ENCODE measurements around the gene MED8. TPM values are rescaled to one million over a fixed set of nuclear protein-coding genes. Genes with fewer than 3 reads are reported as not detected.

The MED8 gene, protein sequence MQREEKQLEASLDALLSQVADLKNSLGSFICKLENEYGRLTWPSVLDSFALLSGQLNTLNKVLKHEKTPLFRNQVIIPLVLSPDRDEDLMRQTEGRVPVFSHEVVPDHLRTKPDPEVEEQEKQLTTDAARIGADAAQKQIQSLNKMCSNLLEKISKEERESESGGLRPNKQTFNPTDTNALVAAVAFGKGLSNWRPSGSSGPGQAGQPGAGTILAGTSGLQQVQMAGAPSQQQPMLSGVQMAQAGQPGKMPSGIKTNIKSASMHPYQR
- total RNA-seq (2014; rRNA removed; shearing (Covaris generic)), result 33.9 and 36.5 TPM in 2 replicates

DNA sequence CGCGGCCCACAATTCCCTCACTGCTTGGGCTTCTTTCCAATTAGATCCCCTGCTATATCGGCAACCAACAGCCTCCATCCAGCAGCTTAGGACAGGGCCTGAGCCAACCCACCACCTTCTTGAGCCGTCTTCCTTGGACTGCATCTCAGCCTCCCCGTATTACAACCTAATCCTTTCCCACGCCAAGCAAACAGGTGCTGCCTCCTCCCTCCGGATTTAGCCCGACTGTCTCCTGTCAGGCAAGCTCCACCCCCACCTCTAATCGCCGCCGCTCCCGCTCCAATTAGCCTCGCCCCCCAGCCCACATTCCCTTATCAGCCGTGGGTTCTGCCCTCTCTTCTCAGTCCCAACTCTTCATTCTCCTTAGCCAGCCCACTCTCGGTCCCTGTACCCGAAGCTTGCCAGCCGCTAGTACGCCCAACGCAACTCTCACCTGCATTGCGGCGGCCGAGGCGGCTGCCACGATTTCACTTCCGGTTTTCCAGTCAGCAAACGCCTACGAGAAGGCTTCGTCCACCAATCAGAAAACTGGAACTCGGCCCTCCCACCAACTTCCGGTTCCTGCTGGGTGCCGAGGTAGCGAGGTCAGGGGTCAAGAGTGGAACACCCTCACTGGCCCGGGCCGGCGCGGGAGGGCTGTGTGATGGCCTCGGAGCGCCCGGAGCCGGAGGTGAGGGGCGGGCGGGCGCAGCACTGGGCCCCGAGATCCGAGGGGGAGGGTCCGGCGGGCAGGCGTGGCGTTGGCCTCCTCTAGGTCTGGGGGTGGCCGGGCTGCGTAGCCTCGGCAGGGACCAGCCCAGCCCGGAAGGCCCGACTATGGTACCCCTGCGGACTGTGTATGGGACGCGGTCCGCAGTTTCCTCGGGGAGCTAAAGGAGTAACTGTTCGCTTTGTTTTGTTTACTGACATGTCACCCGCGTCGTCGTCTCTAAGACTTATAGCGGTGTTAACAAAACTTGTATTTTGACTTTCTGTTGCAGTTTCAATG lies at the start of gene MED8, which contains the start of gene SZT2:
Gene MED8, minus strand, starts transcription at position 475 of the 988 bp plus-strand sequence. Its CDS starts 36 bp downstream, at position 439.
Gene SZT2, plus strand, starts transcription at position 574 of the 988 bp plus-strand sequence. Its CDS starts 70 bp downstream, at position 644.
- peak; percentile 98 for DNase-seq (ENCODE audit: low spot score)

DNA sequence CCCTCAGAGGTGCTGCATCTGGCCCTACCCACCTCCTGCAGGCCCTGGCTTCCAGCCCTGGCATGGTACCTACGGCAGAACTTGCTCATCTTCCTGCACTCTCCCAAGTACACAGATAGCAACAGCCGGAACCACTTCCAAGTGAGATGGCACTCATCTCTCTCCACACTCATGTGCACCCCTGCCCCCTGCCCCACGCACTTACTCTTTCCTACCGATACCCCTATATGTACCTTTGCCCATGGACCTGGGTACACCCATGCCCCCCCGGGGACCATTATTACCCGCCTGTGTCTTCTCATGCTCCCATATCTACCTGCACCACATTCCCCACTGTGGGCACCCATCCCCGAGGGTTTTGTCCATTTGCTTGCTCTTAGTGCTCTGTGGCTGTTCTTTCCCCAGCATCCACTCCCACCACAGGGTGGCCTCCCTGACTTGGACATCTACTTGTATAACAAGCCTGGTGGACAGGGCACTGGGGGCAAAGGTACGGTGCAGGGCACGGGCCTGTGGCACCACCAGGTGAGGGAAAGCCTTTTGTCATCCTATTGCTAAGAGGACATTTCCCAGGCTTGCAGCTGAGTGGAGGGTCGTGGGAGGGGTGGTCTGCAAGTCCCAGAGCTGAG lies 49.5 kb upstream of the MED8 start:
- no peak for DNase-seq (ENCODE audit: low spot score)

DNA sequence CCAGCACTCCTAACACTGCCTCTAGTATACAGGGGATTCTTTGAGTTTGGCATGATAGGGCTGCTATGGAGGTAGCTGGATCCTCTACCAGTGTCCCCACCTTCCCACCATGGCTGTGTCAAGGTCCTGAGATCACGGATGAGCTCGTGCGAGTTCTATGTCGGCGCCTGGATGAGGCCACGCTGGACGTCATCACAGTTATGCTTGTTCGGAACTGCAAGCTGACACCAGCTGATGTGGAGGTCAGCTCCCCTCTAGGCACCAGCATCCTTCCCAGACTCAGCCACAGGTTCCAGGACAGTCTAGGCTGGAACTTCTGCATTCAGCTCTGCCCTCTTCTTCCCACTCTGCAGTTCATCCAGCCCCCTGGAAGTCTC lies 49.0 kb upstream of the MED8 start:
- no peak for DNase-seq (ENCODE audit: low spot score)

DNA sequence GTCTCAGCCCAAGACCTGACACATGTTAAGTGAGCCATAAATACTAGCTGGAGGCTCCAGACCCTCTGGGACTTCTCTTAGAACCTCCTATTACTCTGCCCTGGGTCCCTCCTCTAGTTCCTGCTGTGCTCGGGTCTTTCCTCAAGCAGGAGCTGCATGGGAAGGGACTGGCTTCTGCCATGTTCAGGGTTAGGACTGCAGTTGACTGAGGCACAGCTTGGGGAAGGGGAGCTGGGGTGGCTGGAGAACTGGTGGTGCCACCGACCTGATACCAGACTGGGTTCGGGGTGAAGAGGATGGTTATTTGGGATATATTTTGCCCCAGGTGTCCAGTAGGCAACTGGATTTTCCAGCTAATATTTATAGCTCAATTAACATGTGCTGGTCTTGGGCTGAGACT lies 48.4 kb upstream of the MED8 start:
- DNase-seq (ENCODE audit: low spot score), result no peak

DNA sequence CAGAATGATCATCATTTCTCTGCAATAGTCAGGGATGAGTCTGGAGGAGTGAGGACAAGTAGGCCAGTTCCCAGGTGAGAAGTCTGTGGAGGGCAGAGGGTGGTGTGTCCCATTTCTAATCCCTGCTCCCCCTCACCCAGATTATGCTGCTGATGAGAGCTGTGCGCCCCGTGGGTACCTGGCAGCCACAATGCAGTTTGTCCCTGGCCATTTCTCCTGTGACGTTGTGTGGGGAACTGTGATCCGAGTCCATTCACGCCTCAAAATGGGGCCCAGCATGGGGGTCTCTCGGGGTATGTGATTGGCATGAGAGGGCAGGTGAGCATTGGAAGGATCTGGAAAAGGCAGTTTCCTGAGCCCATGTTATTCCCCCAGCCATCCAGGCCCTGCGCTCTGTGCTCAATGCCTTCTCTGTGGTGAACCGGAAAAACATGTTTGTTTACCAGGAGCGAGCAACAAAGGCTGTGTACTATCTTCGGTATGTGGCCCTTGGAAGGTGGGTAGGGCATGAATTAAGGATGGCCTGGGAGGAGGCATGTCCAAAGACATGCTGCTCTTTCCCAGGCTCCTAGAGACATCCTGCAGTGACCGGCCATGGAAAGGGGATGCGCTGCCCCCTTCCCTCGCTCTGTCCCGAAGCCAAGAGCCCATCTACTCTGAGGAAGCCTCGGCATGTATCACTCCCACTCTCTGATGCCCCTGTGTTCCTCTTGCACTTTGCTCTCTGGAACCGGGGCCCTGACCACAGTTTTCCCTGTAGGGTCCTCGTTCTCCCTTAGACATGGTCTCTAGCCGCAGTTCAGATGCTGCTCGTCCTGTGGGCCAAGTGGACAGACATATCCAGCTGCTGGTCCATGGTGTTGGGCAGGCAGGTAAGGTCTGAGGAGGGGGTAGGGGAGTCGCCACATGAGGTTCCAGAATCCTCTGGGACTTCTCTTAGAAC lies 47.7 kb upstream of the MED8 start:
- peak; percentile 22 for DNase-seq (ENCODE audit: low spot score)

DNA sequence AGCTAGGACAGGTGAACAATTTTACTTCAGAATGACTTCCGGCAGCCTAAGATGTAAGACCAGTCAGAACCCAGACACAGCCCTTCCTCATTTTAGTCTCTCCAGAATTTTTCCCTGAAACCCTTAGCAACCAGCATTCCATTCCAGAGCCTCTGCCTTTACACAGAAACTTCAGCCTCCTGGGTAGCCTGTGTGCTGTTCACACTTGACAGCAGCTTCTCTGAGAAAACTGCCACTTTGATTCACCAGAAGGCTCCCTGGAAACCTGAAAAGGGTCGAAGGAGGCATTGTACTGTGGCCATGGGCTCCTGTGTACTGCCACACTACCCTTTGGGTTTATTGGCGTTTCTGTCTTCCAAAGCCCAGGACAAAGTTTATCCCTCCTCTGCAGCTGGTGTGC lies 46.8 kb upstream of the MED8 start:
- DNase-seq (ENCODE audit: low spot score), result no peak

DNA sequence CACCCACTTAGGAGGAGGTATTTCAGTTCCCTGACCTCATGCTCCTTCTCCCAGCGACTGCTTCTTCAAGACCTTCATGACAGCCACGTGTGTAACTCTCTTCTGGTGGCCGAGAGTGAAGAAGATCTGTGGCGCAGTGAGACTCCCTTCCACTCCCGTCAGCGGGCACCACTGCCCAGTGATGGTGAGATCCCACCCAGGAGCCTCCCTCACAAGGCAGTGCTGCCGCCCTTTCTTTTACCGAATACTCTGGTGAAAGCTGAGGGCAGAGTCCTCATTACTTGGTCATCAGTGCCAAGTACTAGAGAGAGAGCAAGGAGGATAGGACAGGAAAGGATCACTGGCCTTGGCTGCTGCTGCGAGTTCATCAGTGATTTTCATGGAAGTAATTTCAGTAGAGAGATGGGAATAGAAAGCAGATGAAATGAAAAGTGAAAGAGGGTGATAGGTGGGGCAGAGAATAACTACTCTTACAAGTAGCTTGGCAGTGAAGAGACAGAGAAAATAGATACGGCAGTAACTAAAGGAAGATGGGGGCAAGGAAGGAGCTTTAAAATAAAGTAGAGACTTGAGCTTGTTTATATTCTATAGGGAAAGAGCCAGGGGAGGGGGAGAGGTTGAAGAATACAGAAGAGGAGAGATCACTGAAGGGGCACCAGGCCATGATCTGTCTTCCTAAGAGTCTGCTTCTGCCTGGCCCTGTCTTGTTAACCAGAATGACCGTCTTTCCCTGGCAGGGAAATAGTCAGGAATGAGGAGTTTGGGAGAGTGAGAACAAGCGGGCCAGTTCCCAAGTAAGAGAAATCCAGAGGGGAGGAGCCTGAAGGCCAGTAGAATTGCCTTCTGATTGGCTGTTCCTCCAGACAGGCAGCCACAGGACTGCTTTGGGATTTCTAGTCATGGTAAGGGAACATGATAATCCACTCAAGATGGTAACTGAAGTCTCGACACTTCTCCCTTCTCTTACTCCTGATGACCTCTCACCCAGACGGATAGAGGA lies 45.8 kb upstream of the MED8 start:
- no peak for DNase-seq (ENCODE audit: low spot score)

DNA sequence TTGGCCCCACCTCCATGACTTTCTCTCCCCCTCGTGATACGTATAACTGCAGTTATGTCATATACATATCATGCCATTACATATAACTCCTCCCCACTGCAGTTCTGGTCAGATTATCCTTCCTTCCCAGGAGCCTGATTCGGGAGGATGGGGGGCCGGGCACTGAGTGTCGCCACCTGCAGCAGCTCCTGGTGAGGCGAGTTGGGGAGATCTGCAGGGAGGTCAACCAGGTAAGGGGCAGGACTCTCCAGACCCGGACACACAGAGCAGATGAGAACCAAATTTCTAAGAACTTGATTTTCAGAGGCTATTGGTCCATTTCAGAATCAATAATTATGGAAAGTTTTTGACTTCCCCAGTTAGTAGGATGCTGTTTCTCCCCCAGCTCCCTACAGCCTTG lies 44.7 kb upstream of the MED8 start:
- no peak for DNase-seq (ENCODE audit: low spot score)

DNA sequence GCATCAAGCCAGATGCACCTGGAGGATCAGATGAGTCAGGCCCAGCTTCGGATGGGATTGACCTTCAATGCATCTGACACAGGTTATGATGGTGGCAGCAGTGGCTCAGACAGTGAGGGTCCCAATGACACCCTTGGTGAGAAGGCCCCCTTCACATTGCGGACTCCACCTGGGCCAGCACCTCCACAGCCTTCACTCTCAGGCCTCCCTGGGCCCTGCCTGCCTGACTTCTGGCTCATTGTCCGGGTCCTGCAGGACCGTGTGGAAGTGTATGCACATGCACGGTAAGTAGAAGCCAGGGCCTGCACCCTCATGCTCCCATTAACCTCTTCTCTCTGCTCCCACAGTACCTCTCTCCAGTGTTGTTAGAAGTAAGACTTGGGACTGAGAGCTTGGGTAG lies 43.3 kb upstream of the MED8 start:
- DNase-seq (ENCODE audit: low spot score), result no peak

DNA sequence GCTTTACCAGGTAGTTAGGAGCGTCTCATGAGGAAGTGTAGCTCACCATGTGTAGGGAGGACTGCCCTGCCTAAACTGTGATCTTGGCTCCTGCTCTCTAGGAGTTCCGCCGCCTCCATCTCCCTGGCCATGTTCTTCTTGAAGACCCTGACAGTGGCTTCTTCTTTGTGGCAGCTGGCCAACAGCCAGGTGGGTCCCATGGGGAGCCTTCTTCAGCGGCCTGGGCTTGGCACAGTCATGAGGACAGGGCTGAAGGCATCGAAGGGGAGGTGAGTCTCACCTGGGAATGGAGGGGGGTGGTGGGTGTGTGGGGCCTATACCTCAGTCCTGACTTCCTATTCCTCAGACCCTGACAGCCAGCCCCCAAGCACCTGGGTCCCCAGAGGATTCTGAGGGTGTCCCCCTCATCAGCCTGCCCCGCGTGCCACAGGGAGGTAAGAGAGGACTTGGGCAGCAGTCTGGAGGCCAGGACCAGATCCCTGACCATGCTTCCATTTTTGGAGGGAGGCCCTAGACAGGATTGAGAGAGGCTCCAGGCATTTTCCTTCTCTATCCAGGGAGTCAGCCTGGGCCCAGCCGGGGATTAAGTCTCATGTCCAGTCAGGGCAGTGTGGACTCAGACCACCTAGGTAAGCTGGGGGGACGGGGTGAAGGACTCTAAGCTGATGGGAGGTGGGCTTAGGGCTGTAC lies 42.7 kb upstream of the MED8 start:
- no peak for DNase-seq (ENCODE audit: low spot score)

DNA sequence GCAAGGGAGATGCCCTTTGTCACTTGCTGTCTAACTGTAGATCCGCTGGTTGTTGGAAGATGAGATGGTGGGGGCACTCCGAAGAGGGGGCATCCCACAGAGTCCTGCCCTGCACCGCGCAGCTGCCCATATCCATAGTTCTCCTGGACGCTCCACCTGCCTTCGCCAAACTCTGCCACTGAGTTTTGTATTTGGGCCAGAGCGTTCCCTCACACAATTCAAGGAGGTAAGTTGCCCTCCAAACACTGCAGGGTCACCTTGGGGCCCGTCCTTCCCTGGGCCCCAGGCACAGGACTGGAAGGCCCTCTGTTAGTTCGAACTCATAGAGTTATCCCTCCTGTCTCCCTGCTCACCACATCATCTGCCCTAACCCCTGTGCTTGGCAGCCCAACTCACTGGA lies 42.1 kb upstream of the MED8 start:
- DNase-seq (ENCODE audit: low spot score), result no peak

DNA sequence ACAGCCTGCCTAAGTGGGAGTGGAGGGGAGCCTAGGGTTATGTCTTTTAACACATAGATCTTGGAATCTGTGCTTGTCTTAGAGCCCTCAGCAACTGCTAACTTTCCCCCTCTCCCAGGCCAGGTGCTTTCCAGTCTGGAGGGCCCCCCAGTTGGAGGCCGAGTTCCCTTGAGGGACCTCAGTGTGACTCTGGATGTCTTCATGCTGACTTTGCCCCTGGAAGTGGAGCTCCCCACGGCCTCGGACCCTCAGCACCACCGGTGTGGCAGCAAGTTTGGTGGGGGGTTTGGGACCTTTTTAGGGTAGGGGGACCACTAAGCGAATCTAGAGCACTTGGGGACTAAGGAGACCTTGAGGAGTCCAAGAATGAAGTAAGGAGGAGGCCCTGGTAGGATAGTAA lies 41.2 kb upstream of the MED8 start:
- DNase-seq (ENCODE audit: low spot score), result no peak

DNA sequence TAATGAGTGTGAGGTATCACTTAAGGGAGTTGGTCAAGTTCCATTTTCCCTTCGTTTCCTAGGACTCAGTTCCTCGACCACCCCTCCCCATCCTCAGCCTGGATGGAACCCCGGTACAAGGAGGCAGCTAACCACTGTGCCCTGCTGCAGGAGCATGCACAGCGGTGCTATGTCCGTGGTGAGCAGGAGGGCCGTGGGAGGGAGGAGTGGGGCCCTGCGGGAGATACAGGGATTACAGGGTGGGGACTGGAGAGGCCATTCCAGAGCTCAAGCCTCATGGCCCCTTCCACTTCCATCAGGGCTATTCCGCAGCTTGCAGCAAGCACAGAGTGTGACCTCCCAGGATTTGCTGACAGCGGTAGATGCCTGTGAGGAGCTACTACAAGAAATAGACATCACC lies 38.3 kb upstream of the MED8 start:
- no peak for DNase-seq (ENCODE audit: low spot score)

DNA sequence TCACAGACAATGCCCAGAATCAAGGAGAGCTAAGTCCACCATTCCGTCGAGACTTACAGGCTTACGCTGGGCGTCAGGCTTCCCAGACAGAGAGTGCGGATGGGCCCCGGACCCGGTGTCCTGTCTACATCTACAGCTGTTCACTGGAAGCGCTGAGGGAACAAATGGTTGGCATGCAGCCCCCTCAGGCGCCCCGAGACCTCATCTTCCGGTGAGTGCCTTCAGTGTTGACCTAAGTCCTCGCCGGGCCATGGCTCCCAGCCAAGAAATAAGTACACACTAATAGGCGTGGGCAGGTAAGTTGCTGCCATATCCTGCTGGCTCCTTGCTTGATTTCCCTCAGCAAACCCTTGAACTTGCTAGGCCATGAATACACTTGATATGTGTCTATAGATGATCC lies 37.9 kb upstream of the MED8 start:
- DNase-seq (ENCODE audit: low spot score), result no peak

DNA sequence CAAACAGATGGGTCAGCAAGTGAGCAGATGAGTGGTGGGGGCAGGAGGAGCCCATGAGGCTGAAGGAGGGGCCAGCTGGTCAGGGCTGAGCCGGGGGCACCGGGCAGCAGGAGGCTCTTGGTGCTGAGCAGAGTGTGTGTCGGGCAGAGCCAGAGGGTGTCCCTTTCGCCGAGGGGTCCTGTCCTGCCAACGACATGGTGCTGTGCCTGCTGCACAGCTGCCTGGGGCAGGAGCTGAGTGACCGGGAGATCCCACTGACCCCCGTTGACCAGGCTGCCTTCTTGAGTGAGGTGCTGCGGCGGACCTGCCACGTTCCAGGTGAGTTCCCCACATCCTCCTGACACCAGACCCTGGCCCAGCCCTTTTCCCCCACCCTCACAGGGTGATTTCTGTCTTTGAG lies 36.6 kb upstream of the MED8 start:
- no peak for DNase-seq (ENCODE audit: low spot score)

DNA sequence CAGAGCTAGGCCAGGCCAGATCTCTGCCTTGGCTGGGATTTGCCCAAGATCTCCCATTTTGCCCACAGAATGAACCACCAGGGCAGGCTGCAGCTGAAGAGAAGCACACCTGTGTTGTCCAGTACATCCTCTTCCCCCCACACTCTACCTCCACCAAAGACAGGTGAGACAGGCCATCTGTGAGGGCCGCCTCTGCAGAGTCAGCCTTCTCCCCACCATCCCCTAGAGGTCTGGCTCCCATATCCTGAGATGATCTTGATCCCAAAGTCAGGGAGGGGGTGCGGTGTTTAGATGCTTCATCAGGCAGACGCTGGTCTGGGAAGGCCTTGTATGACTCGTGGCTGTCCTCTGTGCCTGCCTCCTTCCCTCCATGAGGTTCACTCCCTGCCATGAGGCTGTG lies 35.4 kb upstream of the MED8 start:
- no peak for DNase-seq (ENCODE audit: low spot score)

DNA sequence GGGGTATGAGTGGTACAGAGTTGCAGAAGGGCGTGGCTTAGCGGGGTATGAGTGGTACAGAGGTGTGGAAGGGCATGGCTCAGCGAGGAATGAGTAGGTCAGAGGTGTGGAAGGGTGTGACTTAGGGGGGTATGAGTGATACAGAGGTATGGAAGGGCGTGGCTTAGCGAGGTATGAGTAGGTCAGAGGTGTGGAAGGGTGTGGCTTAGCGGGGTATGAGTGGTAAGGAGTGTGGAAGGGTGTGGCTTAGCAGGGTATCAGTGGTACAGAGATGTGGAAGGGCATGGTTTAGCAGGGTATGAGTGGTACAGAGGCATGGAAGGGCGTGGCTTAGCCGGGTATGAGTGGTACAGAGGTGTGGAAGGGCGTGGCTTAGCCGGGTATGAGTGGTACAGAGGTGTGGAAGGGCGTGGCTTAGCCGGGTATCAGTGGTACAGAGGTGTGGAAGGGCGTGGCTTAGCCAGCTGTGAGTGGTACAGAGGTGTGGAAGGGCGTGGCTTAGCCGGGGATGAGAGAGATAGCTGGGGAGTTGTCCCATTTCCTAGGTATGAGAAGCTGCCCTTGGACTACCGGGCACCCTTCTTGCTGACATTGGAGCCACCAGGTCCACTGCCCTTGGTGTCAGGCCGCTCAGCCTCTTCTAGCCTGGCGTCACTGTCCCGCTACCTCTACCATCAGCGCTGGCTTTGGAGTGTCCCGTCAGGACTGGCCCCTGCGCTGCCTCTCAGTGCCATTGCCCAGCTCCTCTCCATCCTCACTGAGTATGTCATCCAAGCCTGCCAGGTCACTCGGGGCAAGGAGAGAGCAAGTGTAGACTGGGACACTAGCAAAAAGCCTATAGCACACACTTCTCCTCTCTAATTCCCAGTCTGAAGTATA lies 34.3 kb upstream of the MED8 start:
- no peak for DNase-seq (ENCODE audit: low spot score)

DNA sequence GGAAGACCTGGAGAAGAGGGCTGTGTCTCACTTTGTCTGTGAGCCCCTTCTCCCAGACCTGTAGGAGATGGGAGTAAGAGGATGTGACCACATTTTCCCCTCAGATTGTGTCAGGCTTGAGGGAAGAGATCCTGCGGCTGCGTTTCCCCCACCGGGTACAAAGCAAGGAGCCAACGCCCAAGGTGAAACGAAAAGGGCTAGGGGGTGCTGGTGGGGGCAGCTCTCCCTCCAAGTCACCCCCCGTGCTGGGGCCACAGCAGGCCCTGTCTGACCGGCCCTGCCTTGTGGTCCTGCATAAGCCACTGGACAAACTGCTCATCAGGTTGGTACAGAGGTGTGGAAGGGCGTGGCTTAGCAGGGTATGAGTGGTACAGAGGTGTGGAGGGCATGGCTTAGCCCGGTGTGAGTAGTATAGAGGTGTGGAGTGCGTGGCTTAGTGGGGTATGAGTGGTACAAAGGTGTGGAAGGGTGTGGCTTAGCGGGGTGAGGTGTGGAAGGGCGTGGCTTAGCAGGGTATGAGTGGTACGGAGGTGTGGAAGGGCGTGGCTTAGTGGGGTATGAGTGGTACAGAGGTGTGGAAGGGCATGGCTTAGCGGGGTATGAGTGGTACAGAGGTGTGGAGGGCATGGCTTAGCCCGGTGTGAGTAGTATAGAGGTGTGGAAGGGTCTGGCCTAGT lies 33.5 kb upstream of the MED8 start:
- no peak for DNase-seq (ENCODE audit: low spot score)

Data from HT-29 (cell line).